Endothelial cell of hepatic sinusoid (primary cell): ENCODE data around the gene LRRTM4.

Experiments used
- in situ Hi-C: cut with HindIII; loops from 2 replicates; pipeline ENCODE4 v1.10.0; 2017; ENCODE audit warnings: low sequenced_read_pairs

The LRRTM4 gene

GRCh38 chr2:77009307-77009706 lies 512.9 kb downstream of the LRRTM4 start:
- in situ Hi-C loops = no loop called here

- in situ Hi-C loops = no loop called here
Measured at GRCh38 chr2:77008853-77009252, 513.3 kb downstream of the LRRTM4 start.

GRCh38 chr2:77007686-77008085 lies 514.5 kb downstream of the LRRTM4 start:
- in situ Hi-C loops = no loop called here

- in situ Hi-C loops = no loop called here
Measured at GRCh38 chr2:77005522-77005921, 516.7 kb downstream of the LRRTM4 start.

GRCh38 chr2:77001895-77002294 lies 520.3 kb downstream of the LRRTM4 start:
- in situ Hi-C loops = no loop called here

- in situ Hi-C loops = no loop called here
Measured at GRCh38 chr2:76998704-76999103, 523.5 kb downstream of the LRRTM4 start.

GRCh38 chr2:76998152-76998551 lies 524.0 kb downstream of the LRRTM4 start:
- in situ Hi-C loops = no loop called here

- in situ Hi-C loops = no loop called here
Measured at GRCh38 chr2:76997296-76997695, 524.9 kb downstream of the LRRTM4 start.

- in situ Hi-C loops = no loop called here
Measured at GRCh38 chr2:76985387-76986136, 536.6 kb downstream of the LRRTM4 start.

GRCh38 chr2:76984359-76984758 lies 537.8 kb downstream of the LRRTM4 start:
- in situ Hi-C loops = no loop called here

- in situ Hi-C loops = no loop called here
Measured at GRCh38 chr2:76980067-76980787, 541.9 kb downstream of the LRRTM4 start.

GRCh38 chr2:76977846-76978727 lies 544.1 kb downstream of the LRRTM4 start:
- in situ Hi-C loops = no loop called here

GRCh38 chr2:76975752-76976151 lies 546.4 kb downstream of the LRRTM4 start:
- in situ Hi-C loops = no loop called here

GRCh38 chr2:76973610-76974009 lies 548.6 kb downstream of the LRRTM4 start:
- in situ Hi-C loops = no loop called here

- in situ Hi-C loops = no loop called here
Measured at GRCh38 chr2:76965772-76966171, 556.4 kb downstream of the LRRTM4 start.

GRCh38 chr2:76958749-76959148 lies 563.4 kb downstream of the LRRTM4 start:
- in situ Hi-C loops = no loop called here

GRCh38 chr2:76953733-76954347 lies 568.3 kb downstream of the LRRTM4 start:
- in situ Hi-C loops = no loop called here

GRCh38 chr2:76946631-76947145 lies 575.5 kb downstream of the LRRTM4 start:
- in situ Hi-C loops = no loop called here

GRCh38 chr2:76940559-76940958 lies 581.6 kb downstream of the LRRTM4 start:
- in situ Hi-C loops = no loop called here

- in situ Hi-C loops = no loop called here
Measured at GRCh38 chr2:76938153-76938552, 584.0 kb downstream of the LRRTM4 start.

GRCh38 chr2:76932550-76932949 lies 589.6 kb downstream of the LRRTM4 start:
- in situ Hi-C loops = no loop called here
